IMR-90 (cell line): ENCODE data around the gene FBXL7. TPM values are rescaled to one million over a fixed set of nuclear protein-coding genes. Genes with fewer than 3 reads are reported as not detected.
A peak's percentile ranks its signal among the peaks of the same experiment; 100 is the strongest.

ENCODE experiments used
- ATAC-seq: fragments of 200-7000 bp; cut with Tn5 transposase; 2 replicates; pipeline ENCODE4 v1.9.1; 2020; ENCODE audit warnings: low read depth, mild to moderate bottlenecking, moderate library complexity
- BruUV-seq: library from RNA; stranded (reverse); fragments of 400-500 nt; replicated peaks from 2 replicates; lab custom pipeline; 2021; lab: Mats Ljungman, UMichigan
- CTCF ChIA-PET: fragments of 300-600 bp; formaldehyde crosslinking; extraction: SDS; loops from one replicate; lab custom pipeline; 2021; ENCODE audit warnings: antibody characterized with exemption; lab: Yijun Ruan, JAX
- POLR2A ChIA-PET: fragments of 300-600 bp; sonication (Branson Sonifier 250); formaldehyde crosslinking; loops from one replicate; lab custom pipeline; 2022; ENCODE audit warnings: antibody characterized with exemption; ENCODE audit not compliant: unreplicated experiment; lab: Charles Lee
- DNase-seq: peaks from one replicate; pipeline ENCODE4 v3.0.0; 2013
- H2AFZ ChIP-seq: replicated peaks from 2 replicates; pipeline ENCODE3; 2013; ENCODE audit warnings: low read length, mild to moderate bottlenecking; ENCODE audit not compliant: poor library complexity
- H2AK5ac ChIP-seq: 2 replicates; pipeline ENCODE4 v1.6.1; 2013; ENCODE audit warnings: low read depth, low read length, inconsistent platforms
- H2AK9ac ChIP-seq: replicated peaks from 2 replicates; pipeline ENCODE3; 2013; ENCODE audit warnings: mild to moderate bottlenecking, low read depth, low read length, moderate library complexity; ENCODE audit not compliant: poor library complexity
- H2BK120ac ChIP-seq: 2 replicates; pipeline ENCODE4 v1.6.1; 2013; ENCODE audit warnings: low read depth, low read length, inconsistent platforms
- H2BK15ac ChIP-seq: 3 replicates; pipeline ENCODE4 v1.6.1; 2013; ENCODE audit warnings: low read depth, low read length, inconsistent platforms
- H2BK20ac ChIP-seq: 2 replicates; pipeline ENCODE4 v1.6.1; 2013; ENCODE audit warnings: low read depth, mild to moderate bottlenecking, inconsistent platforms, low read length, moderate library complexity
- H2BK5ac ChIP-seq: 2 replicates; pipeline ENCODE4 v1.6.1; 2013; ENCODE audit warnings: mild to moderate bottlenecking, low read depth, low read length, inconsistent platforms; ENCODE audit not compliant: poor library complexity, severe bottlenecking
- H3K14ac ChIP-seq: replicated peaks from 2 replicates; pipeline ENCODE4 v1.6.1; 2013; ENCODE audit warnings: low read depth, low read length, inconsistent platforms
- H3K18ac ChIP-seq: 2 replicates; pipeline ENCODE4 v1.6.1; 2013; ENCODE audit warnings: low read depth, low read length, control low read depth
- H3K23ac ChIP-seq: 2 replicates; pipeline ENCODE4 v1.6.1; 2013; ENCODE audit warnings: low read depth, low read length, inconsistent platforms
- H3K27ac ChIP-seq: 2 replicates; pipeline ENCODE4 v1.5.1; 2013; ENCODE audit warnings: mild to moderate bottlenecking, control low read depth, low read length; ENCODE audit not compliant: insufficient read depth
- H3K27me3 ChIP-seq: 2 replicates; pipeline ENCODE4 v1.6.1; 2013; ENCODE audit warnings: low read length; ENCODE audit not compliant: control insufficient read depth, insufficient read depth
- H3K36me3 ChIP-seq: 2 replicates; pipeline ENCODE4 v1.6.1; 2013; ENCODE audit warnings: low read length, mixed read lengths; ENCODE audit not compliant: control insufficient read depth, insufficient read depth
- H3K4ac ChIP-seq: 2 replicates; pipeline ENCODE4 v1.6.1; 2013; ENCODE audit warnings: low read depth, low read length, inconsistent platforms
- H3K4me1 ChIP-seq: 2 replicates; pipeline ENCODE4 v1.6.1; 2013; ENCODE audit warnings: low read length, mixed read lengths; ENCODE audit not compliant: control insufficient read depth, insufficient read depth
- H3K4me2 ChIP-seq: 2 replicates; pipeline ENCODE4 v1.6.1; 2013; ENCODE audit warnings: low read depth, mild to moderate bottlenecking, control low read depth, low read length, moderate library complexity
- H3K4me3 ChIP-seq: 2 replicates; pipeline ENCODE4 v1.5.1; 2013; ENCODE audit warnings: low read depth, mild to moderate bottlenecking, control low read depth, low read length, moderate library complexity; ENCODE audit not compliant: insufficient read depth
- H3K56ac ChIP-seq: 2 replicates; pipeline ENCODE4 v1.6.1; 2013; ENCODE audit warnings: low read length, inconsistent platforms; ENCODE audit not compliant: insufficient read depth; ENCODE audit errors: extremely low read depth
- H3K79me1 ChIP-seq, 2 experiments: 2 replicates each; pipeline ENCODE4 v1.6.1; 2013; ENCODE audit warnings: low read length in 2 of 2, inconsistent platforms in 1 of 2, low read depth in 1 of 2
- H3K9ac ChIP-seq: 2 replicates; pipeline ENCODE4 v1.6.1; 2013; ENCODE audit warnings: low read depth, low read length, control low read depth
- H3K9me1 ChIP-seq: 2 replicates; pipeline ENCODE4 v1.6.1; 2013; ENCODE audit warnings: low read length, inconsistent platforms; ENCODE audit not compliant: insufficient read depth
- H3K9me3 ChIP-seq: 2 replicates; pipeline ENCODE4 v1.6.1; 2013; ENCODE audit warnings: low read length; ENCODE audit not compliant: control insufficient read depth, insufficient read depth
- H4K20me1 ChIP-seq: 2 replicates; pipeline ENCODE4 v1.6.1; 2013; ENCODE audit warnings: low read length, inconsistent platforms; ENCODE audit not compliant: insufficient read depth
- H4K5ac ChIP-seq: 2 replicates; pipeline ENCODE4 v1.6.1; 2013; ENCODE audit warnings: mild to moderate bottlenecking, low read depth, low read length, control low read depth
- H4K8ac ChIP-seq, 2 experiments: 2 replicates each; pipeline ENCODE4 v1.6.1; 2013; ENCODE audit warnings: low read depth in 2 of 2, low read length in 2 of 2, control low read depth in 1 of 2, inconsistent platforms in 1 of 2
- H4K91ac ChIP-seq: 2 replicates; pipeline ENCODE4 v1.6.1; 2013; ENCODE audit warnings: low read depth, low read length, inconsistent platforms; ENCODE audit not compliant: insufficient read depth
- FOS ChIP-seq: fragments of 150-350 bp; IDR thresholded peaks from 2 replicates; pipeline ENCODE4 v1.6.1; 2016; ENCODE audit warnings: low read depth, low read length
- MAFK ChIP-seq: IDR thresholded peaks from 2 replicates; pipeline ENCODE4 v1.6.1; 2012; ENCODE audit warnings: low read depth, low read length, improper control_type of control experiment
- WGBS, 2 experiments: methylation state at CpG; one replicate each; pipeline versions ENCODE4 v1.1.5 to v1.1.7; 2013; ENCODE audit warnings: missing lambda C conversion rate in 2 of 2; ENCODE audit not compliant: insufficient read length in 1 of 2; ENCODE audit errors: extremely low coverage in 2 of 2; 5-methylcytosine and 5-hydroxymethylcytosine counted together
- dilution Hi-C: fragments of 300-500 bp; cut with HindIII; formaldehyde crosslinking; loops from one replicate; pipeline ENCODE4 v1.14.3; 2018; ENCODE audit warnings: low sequenced_read_pairs; ENCODE audit not compliant: unreplicated experiment
- in situ Hi-C: fragments of 300-500 bp; cut with MboI; formaldehyde crosslinking; loops from 3 replicates; pipeline ENCODE4 v1.14.3; 2019; ENCODE audit warnings: low sequenced_read_pairs, inconsistent platforms, mixed read lengths
- intact Hi-C: fragments of 100-400 bp; cut with micrococcal nuclease; formaldehyde crosslinking; loops from 2 replicates; pipeline ENCODE4 v1.10.0; 2022
- polyA plus RNA-seq, 3 experiments: library from polyadenylated mRNA; depleted of rRNA; stranded (reverse); fragments of >200 nt; gene quantifications; 2 replicates each; pipeline ENCODE4 v1.2.3, GENCODE V29; 2012; ENCODE audit warnings: low replicate concordance in 1 of 3
- total RNA-seq: library from RNA; depleted of rRNA; stranded (reverse); fragments of >200 nt; gene quantifications from 2 replicates; pipeline ENCODE4 v1.2.3, GENCODE V29; 2012

FBXL7 gene
- total and polyA plus RNA-seq, 2 of the 4 experiments (the other 2 are of a cell fraction), result 4.1 to 10.2 TPM

DNA sequence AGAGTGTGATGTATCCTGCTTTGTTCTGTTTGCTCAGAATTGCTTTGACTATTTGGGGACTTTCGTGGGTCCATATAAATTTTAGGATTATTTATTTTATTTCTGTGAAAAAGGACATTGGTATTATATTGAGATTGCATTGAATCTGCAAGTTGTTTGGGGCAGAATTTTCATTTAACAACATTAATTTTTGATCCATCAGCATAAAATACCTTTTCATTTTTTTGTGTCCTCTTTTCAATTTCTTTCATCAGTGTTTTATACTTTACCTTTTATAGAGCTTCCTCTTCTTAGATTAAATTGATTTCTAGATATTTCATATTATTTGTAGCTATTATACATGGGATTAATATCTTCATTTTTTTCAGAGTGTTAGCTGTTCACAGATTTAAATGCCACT is 40.8 kb upstream of the FBXL7 start:
- CTCF ChIA-PET, result no interaction called here
- Histone ChIP-seq H4K91ac (no peak overlapping the region), H3K9ac (no peak overlapping the region), H2BK5ac (no peak overlapping the region), H3K4me3 (no peak overlapping the region), H2BK120ac (no peak overlapping the region), H2BK15ac (no peak overlapping the region), H3K4me1 (no peaks in the 10 kb centered on the region), H3K36me3 (no peaks in the 10 kb centered on the region), H3K4me2 (no peak overlapping the region), H2AK9ac (no peak overlapping the region), H2AK5ac (no peak overlapping the region), H4K20me1 (no peaks in the 10 kb centered on the region), H2AFZ (no peak overlapping the region), H3K18ac (no peak overlapping the region), H3K9me1 (no peaks in the 10 kb centered on the region), H3K27ac (no peak overlapping the region), H3K4ac (no peak overlapping the region), H3K9me3 (no peaks in the 10 kb centered on the region), H3K23ac (no peak overlapping the region), H3K79me1 (no peaks in the 10 kb centered on the region), H4K5ac (no peak overlapping the region), H3K56ac (no peak overlapping the region), H2BK20ac (no peak overlapping the region), H3K27me3 (no peaks in the 10 kb centered on the region), H3K14ac (no peak overlapping the region), H4K8ac (no peak overlapping the region)
- no TSS peak for BruUV-seq
- no peak for ATAC-seq
- WGBS, 2 experiments, result no CpG with 5 or more reads among the region's 1 CpG
- intact Hi-C loops (no loop called here), in situ Hi-C loops (no loop called here), dilution Hi-C loops (no loop called here)
- POLR2A ChIA-PET, result no interaction called here
- TF ChIP-seq MAFK, result peak; percentile 37
- no peak for TF ChIP-seq FOS
- DNase-seq, result no peak
